GM21528 (cell line): ENCODE measurements around the gene GIT2.

Experiments used
- ATAC-seq: cut with Tn5 transposase; IDR thresholded peaks from one replicate; pipeline ENCODE4 v1.9.1; 2021; ENCODE audit warnings: mild to moderate bottlenecking, moderate library complexity; ENCODE audit not compliant: unreplicated experiment, low FRiP score

GIT2 gene

GRCh38 chr12:109983432-109984142, 12.6 kb downstream of the GIT2 start:
- ATAC-seq, result no peak

GRCh38 chr12:109982210-109982609, 14.0 kb downstream of the GIT2 start:
- ATAC-seq, result no peak

DNA sequence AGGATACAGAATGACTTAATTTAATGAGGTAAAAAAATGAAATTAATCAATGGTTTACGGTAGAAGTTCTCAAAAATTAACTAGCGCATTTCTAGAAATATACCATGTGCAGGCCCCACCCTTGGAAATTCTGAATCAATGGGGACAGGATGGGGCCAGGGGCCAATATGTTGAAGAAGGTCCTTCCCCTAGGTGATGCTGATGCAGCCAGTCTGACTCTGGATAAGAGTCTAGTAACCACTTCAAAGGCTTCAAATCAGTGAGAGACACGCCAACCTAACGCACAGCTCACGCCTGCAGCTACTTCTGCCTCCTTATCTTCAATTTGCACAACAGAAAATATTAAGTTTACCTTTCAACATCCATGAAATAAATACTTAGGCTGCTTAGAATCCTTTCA, 14.9 kb downstream of the GIT2 start:
- no peak for ATAC-seq

GRCh38 chr12:109972821-109973220, 23.3 kb downstream of the GIT2 start:
- no peak for ATAC-seq

DNA sequence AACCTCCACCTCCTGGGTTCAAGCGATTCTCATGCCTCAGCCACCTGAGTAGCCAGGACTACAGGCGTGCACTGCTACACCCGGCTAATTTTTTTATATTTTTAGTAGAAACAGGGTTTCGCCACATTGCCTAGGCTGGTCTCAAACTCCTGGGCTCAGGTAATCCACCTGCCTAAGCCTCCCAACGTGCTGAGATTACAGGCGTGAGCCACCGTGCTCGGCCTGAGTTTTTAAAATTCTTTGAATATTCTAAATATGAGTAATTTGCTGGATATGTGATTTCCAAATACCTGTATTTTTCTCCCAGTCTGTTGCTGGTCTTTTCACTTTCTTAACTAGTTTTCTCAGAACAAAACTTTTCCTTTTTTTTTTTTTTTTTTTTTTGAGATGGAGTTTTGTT, 27.4 kb downstream of the GIT2 start:
- ATAC-seq, result no peak

DNA sequence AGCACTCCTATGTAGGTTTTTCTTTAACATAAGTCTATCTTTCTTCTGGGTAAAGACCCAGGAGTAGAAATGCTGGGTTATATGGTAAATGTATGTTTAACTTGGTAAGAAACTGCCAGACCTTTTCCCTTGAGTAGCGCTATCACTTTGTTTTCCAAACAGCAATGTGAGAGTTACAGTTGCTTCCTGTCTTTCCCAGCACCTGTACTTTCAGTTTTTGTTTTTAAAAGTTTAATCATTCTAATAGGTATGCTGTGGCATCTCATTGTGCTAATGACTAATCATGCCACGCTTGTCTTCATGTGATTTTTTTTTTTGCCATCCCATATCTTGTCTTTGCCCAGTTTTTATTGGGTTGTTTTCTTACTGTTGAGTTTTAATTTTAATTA, 28.1 kb downstream of the GIT2 start:
- ATAC-seq, result no peak

DNA sequence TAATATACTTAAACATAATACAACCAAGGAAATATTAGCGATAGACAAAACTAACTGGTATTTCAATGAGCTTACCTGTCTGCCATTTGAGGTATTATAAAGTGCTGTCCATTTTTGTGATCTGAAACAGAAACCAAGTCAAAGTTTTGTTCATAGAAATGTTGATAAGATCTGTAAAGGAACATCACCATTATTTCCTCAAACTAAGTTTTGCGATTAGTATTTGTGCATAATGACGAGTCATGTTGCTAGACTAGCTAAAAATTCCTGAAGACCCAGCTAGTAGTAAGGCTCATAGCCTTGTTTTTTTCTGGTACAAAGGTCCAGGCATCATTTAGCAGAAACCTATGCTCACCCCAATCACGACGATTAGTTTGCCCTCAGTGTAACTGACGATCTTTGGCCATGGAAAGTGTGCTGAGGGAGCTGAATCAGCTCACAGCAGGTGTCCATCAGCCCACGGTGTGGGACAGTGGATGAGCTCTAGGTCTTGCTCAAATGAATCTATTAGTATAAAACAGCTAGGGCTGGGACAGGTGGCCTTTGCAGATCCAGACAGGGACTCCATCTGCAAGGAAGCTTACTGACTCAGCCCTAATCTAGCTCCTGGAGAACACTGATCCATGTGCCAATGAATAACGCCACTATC, 28.7 kb downstream of the GIT2 start:
- ATAC-seq, result no peak

- no peak for ATAC-seq
Measured at GRCh38 chr12:109966546-109966945, 29.6 kb downstream of the GIT2 start.

GRCh38 chr12:109963743-109964429, 32.3 kb downstream of the GIT2 start:
- ATAC-seq, result no peak

DNA sequence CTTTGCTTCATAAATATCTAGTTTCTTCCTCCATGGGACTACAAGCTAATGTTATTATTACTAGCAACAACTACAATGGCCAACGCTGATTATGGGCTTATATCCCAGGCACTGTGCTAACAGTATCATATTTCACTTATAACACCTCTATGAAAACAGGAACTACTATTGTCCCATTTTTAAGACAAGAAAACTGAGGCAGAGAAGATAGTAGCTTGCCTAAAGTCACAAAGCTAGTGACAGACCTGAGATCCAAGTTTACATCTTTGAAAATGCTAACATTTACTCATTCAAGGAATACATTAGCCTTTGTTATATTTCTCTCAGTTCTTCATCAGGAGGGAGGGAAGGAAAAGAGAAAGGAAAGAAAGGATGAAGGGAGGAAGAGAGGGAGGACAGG, 32.8 kb downstream of the GIT2 start:
- no peak for ATAC-seq

DNA sequence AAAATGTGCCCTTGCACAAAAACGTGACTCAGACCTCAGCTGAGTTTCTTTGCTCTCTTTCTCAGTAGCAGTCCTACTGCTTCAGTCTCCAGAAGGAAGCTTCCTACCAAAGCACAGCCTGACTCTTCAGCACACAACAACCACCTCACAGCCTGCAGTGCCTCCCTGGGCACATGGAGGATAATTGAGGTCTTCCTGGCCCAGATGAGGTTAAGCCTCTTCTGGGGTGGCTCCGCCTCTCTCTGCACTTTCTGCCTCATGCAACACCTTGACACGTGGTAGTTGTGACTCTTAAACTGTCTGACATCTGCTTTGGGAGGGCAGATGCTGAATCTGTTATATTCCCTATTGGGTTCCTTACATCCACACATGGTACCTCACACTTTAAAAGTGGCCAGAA, 33.8 kb downstream of the GIT2 start:
- no peak for ATAC-seq

- no peak for ATAC-seq
Measured at GRCh38 chr12:109961612-109962011, 34.6 kb downstream of the GIT2 start.

GRCh38 chr12:109961201-109961600, 35.0 kb downstream of the GIT2 start:
- no peak for ATAC-seq

DNA sequence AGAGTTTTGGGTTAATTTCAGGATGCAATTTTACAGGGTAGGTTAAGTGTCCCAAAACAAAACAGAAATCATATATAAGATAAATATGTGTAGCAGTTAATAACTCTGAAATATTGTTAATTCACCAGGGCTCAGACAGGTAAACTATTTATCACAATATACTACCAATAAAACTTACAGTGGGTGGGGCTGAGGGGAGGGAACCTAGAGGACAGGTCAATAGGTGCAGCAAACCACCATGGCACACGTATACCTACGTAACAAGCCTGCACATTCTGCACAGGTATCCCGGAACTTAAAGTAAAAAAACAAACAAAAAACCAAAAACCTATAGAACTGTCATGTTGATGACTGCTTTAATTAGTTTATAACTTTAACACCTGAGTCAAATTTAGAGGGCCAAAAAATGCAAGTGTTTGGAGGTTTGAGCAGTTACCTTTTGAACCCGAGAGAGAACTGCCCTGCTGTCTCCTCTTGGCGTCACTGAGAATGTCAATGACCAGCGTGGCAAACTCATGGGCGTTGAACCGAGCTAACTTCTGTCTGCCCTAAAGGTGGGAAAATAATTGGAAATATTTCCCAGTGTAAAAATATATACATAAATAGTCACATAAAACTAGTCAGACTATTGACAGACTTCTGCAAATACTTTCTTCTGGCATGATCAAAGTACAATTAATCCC, 36.6 kb downstream of the GIT2 start:
- no peak for ATAC-seq

DNA sequence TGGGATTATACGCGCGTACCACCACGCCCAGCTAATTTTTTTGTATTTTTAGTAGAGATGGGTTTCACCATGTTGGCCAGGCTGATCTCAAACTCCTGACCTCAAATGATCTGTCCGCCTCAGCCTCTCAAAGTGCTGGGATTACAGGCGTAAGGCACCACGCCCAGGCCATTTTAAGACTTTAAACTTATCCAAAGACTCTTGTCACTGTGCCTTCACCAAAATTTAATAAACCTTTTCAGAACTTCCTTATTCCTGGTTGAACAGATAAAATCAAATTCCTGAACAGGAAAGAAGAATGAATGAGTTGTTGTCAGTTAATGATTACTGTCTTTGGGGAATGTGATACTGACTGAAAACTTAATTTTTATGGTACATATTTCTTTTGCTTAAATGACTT, 37.8 kb downstream of the GIT2 start:
- ATAC-seq, result no peak

GRCh38 chr12:109953656-109954055, 42.5 kb downstream of the GIT2 start:
- no peak for ATAC-seq

- no peak for ATAC-seq
Measured at GRCh38 chr12:109952873-109953272, 43.3 kb downstream of the GIT2 start.

DNA sequence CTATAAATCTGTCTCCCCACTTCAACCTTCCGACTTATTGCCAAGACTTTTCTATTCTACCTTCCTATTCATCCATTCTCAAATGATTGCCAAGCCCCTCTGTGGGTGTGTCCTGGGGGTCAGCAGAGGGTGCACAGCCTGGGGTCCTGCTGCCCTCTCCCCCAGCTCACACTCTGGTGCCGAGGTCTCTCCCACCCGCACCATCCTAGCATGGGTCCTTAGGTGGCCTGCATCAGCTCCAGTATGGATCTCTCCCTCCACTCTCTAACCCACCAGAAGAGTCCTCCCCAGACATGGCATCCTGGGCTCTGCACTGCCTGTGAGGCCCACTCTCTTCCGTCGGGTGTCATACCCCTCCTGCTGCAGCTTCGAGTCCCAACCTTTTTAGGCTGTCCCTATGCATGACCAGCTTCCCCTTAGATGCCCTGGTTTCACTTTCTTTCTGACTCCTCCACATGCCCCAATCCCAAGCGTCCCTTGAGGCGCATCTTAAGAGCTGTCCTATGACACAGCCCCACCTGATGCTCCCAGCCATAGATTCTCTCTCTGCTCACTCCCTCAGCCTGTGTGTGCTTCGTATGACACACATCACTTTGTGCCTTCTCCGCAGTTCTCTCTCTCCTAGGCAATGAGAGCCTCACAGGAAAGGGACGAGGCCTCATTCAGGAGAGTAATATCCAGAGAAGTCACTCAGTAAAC, 43.9 kb downstream of the GIT2 start:
- ATAC-seq, result no peak

DNA sequence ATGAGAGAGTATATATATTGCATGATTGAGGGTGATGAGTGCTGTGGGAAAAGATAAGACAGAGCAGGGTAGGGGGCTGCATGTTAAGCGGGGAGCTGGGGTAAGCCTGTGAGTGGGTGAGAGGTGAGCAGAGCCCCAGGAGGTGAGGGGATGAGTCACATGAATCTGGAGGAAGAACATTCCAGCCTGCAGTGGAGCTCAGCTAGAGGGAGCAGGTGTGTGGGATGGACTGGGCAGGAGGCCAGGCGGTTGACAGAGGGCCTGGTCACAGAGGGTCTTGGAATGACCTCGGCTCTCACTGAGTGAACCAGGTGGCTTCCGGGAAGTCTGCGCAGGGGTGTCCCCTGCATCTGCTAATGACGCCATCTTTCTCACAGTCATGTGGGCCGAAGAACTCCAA, 44.4 kb downstream of the GIT2 start:
- ATAC-seq, result no peak

- no peak for ATAC-seq
Measured at GRCh38 chr12:109951136-109951535, 45.0 kb downstream of the GIT2 start.

DNA sequence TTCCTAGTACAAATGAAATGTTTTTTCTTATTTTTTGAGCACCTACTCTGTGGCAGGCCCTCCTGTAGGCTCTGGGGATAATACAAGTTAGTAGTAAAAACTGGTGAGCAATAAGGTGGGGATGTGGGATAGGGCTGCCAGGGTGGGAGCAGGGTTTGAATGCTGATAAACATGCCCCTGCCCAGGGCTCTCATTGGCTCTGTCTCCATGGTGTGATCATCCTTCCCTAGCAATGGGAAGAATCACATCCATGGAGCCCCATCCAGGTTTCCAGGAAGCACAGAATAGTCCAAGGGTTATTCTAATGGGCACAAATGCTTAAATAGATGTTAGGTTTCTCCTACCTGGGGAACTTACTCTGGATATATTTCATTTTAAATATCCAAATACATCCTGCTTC, 45.5 kb downstream of the GIT2 start:
- ATAC-seq, result no peak
